ENCODE data around the gene ST7L.
"Not testable (repeated sequence)": the region's sequence is repeated elsewhere in the genome, so short reads cannot be mapped to it uniquely, and the experiment has no call there.

Gene ST7L, protein sequence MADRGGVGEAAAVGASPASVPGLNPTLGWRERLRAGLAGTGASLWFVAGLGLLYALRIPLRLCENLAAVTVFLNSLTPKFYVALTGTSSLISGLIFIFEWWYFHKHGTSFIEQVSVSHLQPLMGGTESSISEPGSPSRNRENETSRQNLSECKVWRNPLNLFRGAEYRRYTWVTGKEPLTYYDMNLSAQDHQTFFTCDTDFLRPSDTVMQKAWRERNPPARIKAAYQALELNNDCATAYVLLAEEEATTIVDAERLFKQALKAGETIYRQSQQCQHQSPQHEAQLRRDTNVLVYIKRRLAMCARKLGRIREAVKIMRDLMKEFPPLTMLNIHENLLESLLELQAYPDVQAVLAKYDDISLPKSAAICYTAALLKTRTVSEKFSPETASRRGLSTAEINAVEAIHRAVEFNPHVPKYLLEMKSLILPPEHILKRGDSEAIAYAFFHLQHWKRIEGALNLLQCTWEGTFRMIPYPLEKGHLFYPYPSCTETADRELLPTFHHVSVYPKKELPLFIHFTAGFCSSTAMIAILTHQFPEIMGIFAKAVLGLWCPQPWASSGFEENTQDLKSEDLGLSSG

DNA sequence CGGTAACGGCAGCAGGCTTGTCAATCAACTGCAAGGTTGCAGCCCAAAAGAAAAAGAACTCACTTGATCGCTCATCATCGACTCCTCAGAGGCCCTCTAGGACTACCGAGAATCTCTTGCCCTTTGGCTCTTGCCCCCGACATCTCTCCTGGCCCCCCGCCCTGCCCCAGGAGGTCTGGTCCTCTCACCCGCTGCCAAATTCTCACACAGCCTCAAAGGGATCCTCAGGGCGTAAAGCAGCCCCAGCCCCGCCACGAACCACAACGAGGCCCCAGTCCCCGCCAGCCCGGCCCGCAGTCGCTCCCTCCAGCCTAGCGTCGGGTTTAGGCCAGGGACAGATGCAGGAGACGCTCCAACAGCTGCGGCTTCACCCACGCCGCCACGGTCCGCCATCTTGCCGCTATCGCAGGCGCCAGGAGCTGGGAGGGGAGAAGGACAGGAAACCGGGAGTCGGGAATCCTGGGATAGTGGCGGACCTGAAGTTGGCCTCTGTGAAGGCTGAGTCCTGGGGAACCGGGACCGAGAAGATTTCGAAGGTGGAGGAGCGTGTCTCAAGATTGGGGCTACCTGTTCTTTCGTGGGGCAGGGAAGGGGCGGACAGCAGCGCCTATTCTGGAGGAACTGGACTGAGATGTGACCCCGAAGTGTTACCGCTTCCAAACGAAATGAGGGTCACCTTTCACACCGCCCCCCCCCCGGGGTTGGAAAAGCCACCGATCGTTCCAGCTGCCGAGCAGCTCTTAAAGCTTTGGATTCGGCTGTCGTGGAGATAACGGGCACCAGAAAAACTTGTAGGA, at the start of gene ST7L:
Gene ST7L, minus strand, starts transcription at position 421 of the 797 bp plus-strand sequence. Its CDS starts 28 bp downstream, at position 393.
- TF ChIP-seq ZNF274 (IDR thresholded peaks at IDR 0.05; ENCODE audit: low read depth, low read length) = no peak
- H3K4me3 ChIP-seq (ENCODE audit: low read length) = peak within 1 kb of the TSS; percentile 86

DNA sequence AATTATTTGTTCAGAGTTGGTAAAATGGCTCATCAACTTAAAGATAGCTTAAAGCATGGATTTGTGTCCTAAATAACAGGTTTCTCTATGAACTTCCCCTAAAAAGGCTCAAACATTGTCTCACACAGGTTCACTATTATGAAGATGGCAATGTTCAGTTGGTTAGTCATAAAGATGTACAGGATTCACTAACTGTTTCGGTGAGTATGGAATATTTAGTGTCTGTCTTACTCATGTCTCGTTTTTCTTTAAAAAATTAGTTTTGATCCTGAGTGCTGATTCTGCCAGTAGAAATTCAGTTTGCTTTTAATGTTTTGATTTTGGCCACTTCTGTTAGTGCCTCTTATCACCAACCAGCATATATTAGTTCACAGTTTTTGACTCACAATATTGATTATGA, 48.0 kb upstream of the ST7L start:
- TF ChIP-seq ZNF274 (IDR thresholded peaks at IDR 0.05; ENCODE audit: low read depth, low read length) = no peak
- no peak overlapping the region for H3K4me3 ChIP-seq (ENCODE audit: low read length)

DNA sequence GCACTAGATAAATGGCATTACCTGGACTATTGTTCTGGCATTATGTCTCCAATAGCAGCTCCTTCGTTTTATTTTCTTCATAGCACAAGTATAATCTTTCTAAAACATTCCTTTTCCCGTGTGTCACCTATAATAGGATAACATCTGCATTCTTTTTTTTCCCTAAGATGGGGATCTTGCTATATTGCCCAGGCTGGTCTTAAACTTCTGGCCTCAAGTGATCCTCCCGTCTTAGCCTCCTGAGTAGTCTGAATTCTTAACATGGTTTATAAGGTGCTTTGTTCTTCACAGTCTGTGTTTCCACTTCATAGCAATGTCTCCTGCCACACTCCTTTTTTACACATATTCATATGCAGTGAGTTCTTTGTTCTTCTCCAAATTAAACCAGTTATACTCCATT, 46.9 kb upstream of the ST7L start:
- TF ChIP-seq ZNF274 (IDR thresholded peaks at IDR 0.05; ENCODE audit: low read depth, low read length) = no peak
- no peak overlapping the region for H3K4me3 ChIP-seq (ENCODE audit: low read length)

DNA sequence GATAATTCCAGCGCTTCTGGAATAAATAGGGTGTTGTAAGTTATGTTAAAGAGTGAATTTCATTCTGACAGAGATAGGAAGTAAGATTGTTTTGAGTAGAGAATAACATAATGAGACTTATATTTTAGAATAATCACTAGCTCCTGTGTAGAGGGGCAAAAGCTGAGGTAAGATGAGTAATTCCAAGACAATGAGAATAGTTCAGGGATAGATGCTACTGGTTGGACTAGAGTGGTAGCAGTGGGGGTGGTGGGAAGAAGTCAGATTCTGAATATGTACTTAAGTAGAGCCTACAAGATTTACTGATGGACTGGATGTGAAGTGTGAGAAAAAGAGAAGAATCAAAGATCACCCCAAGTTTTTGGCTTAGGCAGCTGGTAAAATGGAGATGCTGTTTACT, 32.3 kb upstream of the ST7L start:
- no peak overlapping the region for H3K4me3 ChIP-seq (ENCODE audit: low read length)
- TF ChIP-seq ZNF274 (IDR thresholded peaks at IDR 0.05; ENCODE audit: low read depth, low read length) = no peak

DNA sequence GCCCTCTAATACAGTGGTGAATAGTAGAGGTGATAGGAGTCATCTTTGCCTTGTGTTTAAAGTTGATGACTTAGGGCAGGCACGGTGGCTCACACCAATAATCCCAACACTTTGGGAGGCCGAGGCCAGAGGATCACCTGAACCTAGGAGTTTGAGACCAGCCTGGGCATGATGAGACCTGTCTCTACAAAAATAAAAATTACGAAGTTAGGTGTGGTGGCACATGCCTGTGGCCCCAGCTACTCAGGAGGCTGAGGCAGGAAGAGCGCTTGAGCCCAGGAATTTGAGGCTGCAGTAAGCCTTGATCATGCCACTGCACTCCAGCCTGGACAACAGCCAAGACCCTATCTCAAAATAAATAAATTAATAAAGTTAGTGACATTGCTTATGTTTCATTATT, 27.3 kb upstream of the ST7L start:
- no peak overlapping the region for H3K4me3 ChIP-seq (ENCODE audit: low read length)
- no peak for TF ChIP-seq ZNF274 (IDR thresholded peaks at IDR 0.05; ENCODE audit: low read depth, low read length)

DNA sequence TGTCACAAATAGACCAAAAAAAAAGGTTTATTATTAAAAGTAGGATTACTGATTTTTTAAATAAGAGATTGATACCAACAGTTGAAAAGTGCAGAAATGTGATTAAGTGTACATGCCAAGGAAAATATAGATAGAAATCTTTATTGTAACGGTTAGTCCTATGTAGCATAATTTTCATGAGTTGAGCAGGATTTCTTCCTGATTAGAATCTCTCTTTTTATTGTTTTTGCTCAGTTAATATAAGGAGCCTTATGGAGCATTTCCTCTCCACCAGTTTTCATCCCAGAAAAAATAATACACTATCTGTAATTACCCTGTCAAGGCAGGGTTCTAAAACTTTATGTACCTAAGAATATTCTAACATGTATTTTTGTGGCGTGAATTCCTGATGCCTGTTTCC, 24.1 kb upstream of the ST7L start:
- TF ChIP-seq ZNF274 (IDR thresholded peaks at IDR 0.05; ENCODE audit: low read depth, low read length) = no peak

DNA sequence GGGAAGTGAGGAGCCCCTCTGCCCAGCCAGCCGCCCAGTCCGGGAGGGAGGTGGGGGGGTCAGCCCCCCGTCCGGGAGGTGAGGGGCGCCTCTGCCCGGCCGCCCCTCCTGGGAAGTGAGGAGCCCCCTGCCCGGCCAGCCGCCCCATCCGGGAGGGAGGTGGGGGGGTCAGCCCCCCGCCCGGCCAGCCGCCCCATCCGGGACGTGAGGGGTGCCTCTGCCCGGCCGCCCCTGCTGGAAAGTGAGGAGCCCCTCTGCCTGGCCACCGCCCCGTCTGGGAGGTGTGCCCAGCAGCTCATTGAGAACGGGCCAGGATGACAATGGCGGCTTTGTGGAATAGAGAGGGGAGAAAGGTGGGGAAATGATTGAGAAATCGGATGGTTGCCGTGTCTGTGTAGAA, 21.5 kb upstream of the ST7L start:
- H3K4me3 ChIP-seq (ENCODE audit: low read length) = not testable (repeated sequence)

More for the DNA sequence above, 24.1 kb upstream of the ST7L start:
- H3K4me3 ChIP-seq (ENCODE audit: low read length) = no peak overlapping the region

DNA sequence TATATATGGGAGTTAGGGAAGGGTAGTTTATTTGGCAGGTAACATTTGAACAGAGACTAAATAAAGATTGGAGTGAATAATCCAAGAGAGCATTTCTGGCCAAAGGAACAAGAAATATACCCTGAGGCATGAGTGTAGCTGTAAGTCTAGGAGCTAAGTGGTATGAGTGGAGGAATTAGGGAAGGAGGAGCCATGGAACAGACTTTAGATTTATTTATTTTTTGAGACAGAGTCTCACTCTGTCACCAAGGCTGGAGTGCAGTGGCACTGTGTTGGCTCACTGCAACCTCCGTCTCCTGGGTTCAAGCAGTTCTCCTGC, 19.1 kb upstream of the ST7L start:
- TF ChIP-seq ZNF274 (IDR thresholded peaks at IDR 0.05; ENCODE audit: low read depth, low read length) = no peak
- no peak overlapping the region for H3K4me3 ChIP-seq (ENCODE audit: low read length)

DNA sequence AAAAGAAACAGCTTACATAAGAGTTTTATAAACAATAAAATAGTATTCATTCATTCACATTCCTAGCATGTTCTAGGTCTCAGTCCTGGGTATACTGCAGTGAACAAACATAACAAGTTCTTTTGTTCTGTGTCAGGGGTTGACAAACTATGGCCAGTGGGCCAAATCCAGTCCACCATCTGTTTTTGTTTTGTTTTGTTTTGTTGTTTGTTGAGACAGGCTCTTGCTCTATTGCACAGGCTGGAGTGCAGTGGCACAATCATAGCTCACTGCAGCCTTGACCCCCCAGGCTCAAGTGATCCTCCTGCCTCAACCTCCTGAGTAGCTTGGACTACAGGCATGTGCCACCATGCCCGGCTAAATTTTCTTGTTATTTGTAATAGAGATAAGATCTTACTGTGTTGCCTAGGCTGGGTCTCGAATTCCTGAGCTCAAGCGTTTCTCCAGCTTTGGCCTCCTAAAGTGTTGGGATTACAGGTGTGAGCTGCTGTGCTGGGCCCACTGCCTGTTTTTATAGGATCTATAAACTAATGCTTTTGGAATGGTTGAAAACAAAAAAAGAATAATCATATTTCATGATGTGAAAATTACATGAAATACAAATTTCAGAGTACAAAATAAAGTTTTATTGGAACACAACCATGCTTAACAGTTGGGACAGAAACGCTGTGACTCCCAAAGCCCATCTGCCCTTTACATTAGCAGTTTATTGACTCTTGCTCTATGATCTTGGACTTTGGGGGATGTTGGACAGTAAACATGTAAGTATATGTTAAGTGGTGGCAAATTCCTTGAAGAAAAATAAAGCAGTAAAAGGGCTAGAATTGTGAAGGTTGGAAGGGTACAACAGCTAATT, 18.5 kb upstream of the ST7L start:
- no peak for TF ChIP-seq ZNF274 (IDR thresholded peaks at IDR 0.05; ENCODE audit: low read depth, low read length)
- no peak overlapping the region for H3K4me3 ChIP-seq (ENCODE audit: low read length)

DNA sequence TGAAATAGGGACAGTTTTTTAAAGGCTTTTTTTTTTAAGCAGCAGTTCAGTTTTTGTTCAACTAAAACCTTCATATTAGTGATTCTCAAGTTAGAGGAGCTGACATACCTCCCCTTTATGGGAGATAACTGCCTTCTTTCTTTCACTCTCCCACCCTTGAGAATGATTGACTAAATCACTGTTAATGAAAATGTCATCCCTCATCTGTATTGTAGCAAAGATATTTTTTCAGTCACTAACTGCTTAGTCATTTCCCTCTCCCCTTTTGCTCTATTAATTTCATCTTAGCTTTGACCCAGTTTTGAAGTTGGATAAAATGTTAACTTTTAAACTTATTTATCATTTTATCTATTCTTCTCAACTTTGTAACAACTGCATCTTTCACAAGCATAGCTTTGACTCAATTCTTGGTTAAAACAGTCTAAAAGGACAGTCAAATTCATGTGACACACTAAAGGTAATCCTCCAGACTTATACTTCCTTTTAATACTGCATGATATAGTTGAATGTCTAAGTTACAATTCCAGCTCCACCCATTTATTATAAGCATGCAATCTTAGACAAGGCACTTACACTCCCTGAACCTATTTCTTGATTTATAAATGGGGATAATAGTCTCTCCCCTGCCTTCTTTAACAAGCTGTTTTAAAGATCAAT, 17.8 kb upstream of the ST7L start:
- no peak for TF ChIP-seq ZNF274 (IDR thresholded peaks at IDR 0.05; ENCODE audit: low read depth, low read length)
- H3K4me3 ChIP-seq (ENCODE audit: low read length) = no peak overlapping the region; the same call in 1 of the 2 replicates

DNA sequence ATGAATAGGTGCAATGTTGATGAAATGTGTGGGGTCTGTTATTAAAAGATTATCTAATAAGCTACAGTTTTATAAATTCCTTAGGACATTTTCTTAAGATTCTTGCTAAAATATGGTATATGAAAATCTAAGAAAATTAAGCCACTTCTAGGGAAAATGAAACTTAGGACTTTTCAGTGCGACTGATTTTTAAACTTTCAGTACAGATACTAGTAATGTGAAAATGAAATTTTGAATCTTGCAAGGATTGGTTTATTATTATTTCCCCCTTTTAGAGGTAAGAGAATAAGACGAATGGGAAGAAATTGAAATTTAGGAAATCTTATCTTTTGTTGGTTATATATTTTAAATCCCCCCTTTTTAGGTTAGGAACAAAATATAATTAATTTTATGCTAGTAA, 17.1 kb upstream of the ST7L start:
- no peak for TF ChIP-seq ZNF274 (IDR thresholded peaks at IDR 0.05; ENCODE audit: low read depth, low read length)
- H3K4me3 ChIP-seq (ENCODE audit: low read length) = peak overlapping the region; percentile 58

DNA sequence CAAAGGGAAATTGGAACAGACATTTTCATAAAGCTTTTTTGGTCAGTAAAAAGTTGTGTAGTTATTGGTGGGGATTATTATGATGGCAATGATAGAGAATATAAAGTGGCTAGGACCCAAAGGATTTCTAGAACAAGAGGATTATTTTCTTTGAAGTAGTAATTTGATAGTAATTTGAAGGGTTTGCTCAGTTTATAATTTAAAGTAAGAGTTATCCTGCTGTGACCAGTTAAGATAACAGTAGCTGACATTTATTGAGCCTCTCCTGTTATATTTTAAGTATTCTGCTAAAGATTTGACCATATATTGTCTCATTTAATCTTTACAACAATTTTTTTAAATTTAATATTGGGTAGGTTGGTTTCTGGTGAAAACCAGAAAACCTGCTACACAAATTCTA, 15.4 kb upstream of the ST7L start:
- no peak for TF ChIP-seq ZNF274 (IDR thresholded peaks at IDR 0.05; ENCODE audit: low read depth, low read length)
- H3K4me3 ChIP-seq (ENCODE audit: low read length) = no peak overlapping the region; the same call in 1 of the 2 replicates

DNA sequence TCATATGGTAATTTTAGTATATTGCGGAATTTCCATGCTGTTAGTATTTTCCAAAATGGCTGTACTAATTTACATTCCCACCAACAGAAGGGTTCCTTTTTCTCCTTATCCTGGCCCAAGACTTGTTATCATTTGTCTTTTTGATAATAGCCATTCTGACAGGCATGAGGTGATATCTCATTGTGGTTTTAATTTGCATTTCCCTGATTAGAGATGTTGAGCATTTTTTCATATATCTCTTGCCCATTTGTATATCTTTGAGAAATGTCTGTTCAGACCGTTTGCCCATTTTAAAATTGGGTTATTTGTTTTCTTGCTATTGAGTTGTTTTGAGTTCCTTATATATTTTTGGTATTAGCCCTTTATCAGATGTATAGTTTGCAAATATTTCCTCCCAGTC, 14.7 kb upstream of the ST7L start:
- no peak overlapping the region for H3K4me3 ChIP-seq (ENCODE audit: low read length)
- no peak for TF ChIP-seq ZNF274 (IDR thresholded peaks at IDR 0.05; ENCODE audit: low read depth, low read length)

DNA sequence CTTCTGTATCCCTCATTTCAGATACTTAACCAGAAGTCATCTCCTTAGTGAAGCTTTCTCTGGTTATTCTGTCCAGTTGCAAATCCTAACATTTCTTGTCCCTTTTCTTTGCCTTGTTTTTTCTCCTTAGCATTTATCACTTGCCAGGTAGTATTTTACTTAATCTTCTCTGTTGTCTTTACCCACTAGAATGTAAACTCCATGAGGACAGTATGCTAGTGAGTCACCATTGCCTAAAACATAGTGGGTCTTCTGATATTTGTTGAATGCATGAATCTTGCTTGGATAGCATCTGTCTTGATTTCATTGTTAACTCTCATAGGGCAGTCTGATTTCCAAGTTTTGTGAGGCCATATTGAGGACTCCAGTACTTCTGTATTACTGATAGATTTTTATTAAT, 10.3 kb upstream of the ST7L start:
- TF ChIP-seq ZNF274 (IDR thresholded peaks at IDR 0.05; ENCODE audit: low read depth, low read length) = no peak
- no peak overlapping the region for H3K4me3 ChIP-seq (ENCODE audit: low read length)

Measured in GM08714 (cell line).